Progenitor cell of endocrine pancreas (in vitro differentiated cells): Measurements from ENCODE around the gene ZBTB46. TPM values are rescaled to one million over a fixed set of nuclear protein-coding genes. Genes with fewer than 3 reads are reported as not detected.
A peak's percentile ranks its signal among the peaks of the same experiment; 100 is the strongest.
"Not testable (repeated sequence)": the region's sequence is repeated elsewhere in the genome, so short reads cannot be mapped to it uniquely, and the experiment has no call there.

ENCODE experiments used
- DNase-seq: peaks from one replicate; pipeline ENCODE4 v3.0.0; 2021; ENCODE audit warnings: low spot score; ENCODE audit not compliant: unreplicated experiment
- H3K27ac Mint-ChIP-seq: 2 replicates; pipeline ENCODE4 v1.8.0; 2021; ENCODE audit warnings: mild to moderate bottlenecking, moderate library complexity, mixed read lengths
- H3K27me3 Mint-ChIP-seq: 2 replicates; pipeline ENCODE4 v1.8.0; 2021; ENCODE audit warnings: mixed read lengths
- H3K36me3 Mint-ChIP-seq: 2 replicates; pipeline ENCODE4 v1.8.0; 2022; ENCODE audit warnings: mixed read lengths; ENCODE audit not compliant: insufficient read depth
- H3K4me1 Mint-ChIP-seq: 2 replicates; pipeline ENCODE4 v1.8.0; 2021; ENCODE audit warnings: low read depth, mixed read lengths
- H3K4me3 Mint-ChIP-seq: 2 replicates; pipeline ENCODE4 v1.8.0; 2021; ENCODE audit warnings: low read depth, mild to moderate bottlenecking, moderate library complexity, mixed read lengths
- H3K9me3 Mint-ChIP-seq: 2 replicates; pipeline ENCODE4 v1.8.0; 2021; ENCODE audit warnings: low read depth, mixed read lengths
- CTCF ChIP-seq: fragments of 200-600 bp; sonication (generic); IDR thresholded peaks from one replicate; pipeline ENCODE4 v1.5.0; 2021; ENCODE audit warnings: antibody characterized with exemption, mild to moderate bottlenecking; ENCODE audit not compliant: unreplicated experiment
- total RNA-seq: library from RNA; stranded (reverse); gene quantifications from 2 replicates; pipeline ENCODE4 v1.2.1, GENCODE V29; 2021

The ZBTB46 gene
- total RNA-seq, 1 donor from 2014 or later: 31.2 TPM

GRCh38 chr20:63873477-63873971, 42.5 kb upstream of the ZBTB46 start:
- Mint-ChIP-seq H3K27me3 (no peaks in the 10 kb centered on the region), H3K9me3 (no peaks in the 10 kb centered on the region), H3K4me1 (no peaks in the 10 kb centered on the region), H3K36me3 (peaks cover 21% of the 10 kb centered on the region), H3K4me3 (no peak overlapping the region), H3K27ac (no peak overlapping the region)
- DNase-seq: no peak
- no peak for TF ChIP-seq CTCF

DNA sequence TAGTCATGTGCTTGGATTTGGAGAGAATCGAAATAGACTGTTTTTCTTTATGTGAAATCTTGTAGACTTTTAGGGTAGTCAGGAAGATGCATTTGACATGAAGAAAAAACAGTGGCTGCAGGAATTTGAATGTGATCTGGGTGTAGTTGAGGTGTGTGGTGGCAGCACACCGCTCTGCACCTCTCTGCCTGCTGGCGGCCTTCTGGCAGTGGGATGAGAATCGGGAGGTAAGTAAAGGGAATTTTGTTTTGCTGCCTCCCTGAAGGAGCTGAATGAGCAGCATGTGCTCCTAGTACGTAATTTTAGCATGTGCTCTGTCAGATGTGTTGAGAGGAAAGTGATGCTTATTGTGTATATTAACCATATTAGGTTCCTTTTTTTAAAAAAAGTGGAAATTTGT, 37.2 kb upstream of the ZBTB46 start:
- peaks cover 10% of the 10 kb centered on the region for H3K36me3 Mint-ChIP-seq
- no peak for DNase-seq
- H3K4me1 Mint-ChIP-seq: peaks cover 14% of the 10 kb centered on the region
- TF ChIP-seq CTCF: no peak
- no peaks in the 10 kb centered on the region for H3K27me3 Mint-ChIP-seq
- H3K4me3 Mint-ChIP-seq: peak overlapping the region; percentile 16
- H3K9me3 Mint-ChIP-seq: no peaks in the 10 kb centered on the region
- H3K27ac Mint-ChIP-seq: peak overlapping the region; percentile 76

- Mint-ChIP-seq H3K4me3 (peak overlapping the region; percentile 40), H3K4me1 (peaks cover 14% of the 10 kb centered on the region)
- H3K27ac Mint-ChIP-seq, DNase-seq, H3K9me3 Mint-ChIP-seq, H3K27me3 Mint-ChIP-seq, H3K36me3 Mint-ChIP-seq: not testable (repeated sequence)
These were observed 36.0 kb upstream of the ZBTB46 start for GRCh38 chr20:63867042-63867441.

- H3K27me3 Mint-ChIP-seq: no peaks in the 10 kb centered on the region
- DNase-seq: peak; percentile 96
- no peaks in the 10 kb centered on the region for H3K9me3 Mint-ChIP-seq
- peaks cover 6% of the 10 kb centered on the region for H3K36me3 Mint-ChIP-seq
- H3K4me1 Mint-ChIP-seq: peaks cover 14% of the 10 kb centered on the region
- peak within 1 kb of the TSS; percentile 99 for H3K27ac Mint-ChIP-seq
- H3K4me3 Mint-ChIP-seq: peak within 1 kb of the TSS; percentile 94
- no peak for TF ChIP-seq CTCF
These were observed 34.0 kb upstream of the ZBTB46 start, which contains the start of gene TPD52L2 for GRCh38 chr20:63864978-63865640. Gene TPD52L2 (plus strand): TSS chr20:63865270. CDS start chr20:63865366, 96 bp downstream.

GRCh38 chr20:63864545-63864977, 33.5 kb upstream of the ZBTB46 start:
- peaks cover 6% of the 10 kb centered on the region for H3K36me3 Mint-ChIP-seq
- peak overlapping the region; percentile 99 for H3K27ac Mint-ChIP-seq
- peak overlapping the region; percentile 94 for H3K4me3 Mint-ChIP-seq
- no peaks in the 10 kb centered on the region for H3K9me3 Mint-ChIP-seq
- no peak for TF ChIP-seq CTCF
- H3K4me1 Mint-ChIP-seq: peaks cover 14% of the 10 kb centered on the region
- no peaks in the 10 kb centered on the region for H3K27me3 Mint-ChIP-seq
- no peak for DNase-seq
